ENCODE measurements around the gene MPPE1. TPM values are rescaled to one million over a fixed set of nuclear protein-coding genes. Genes with fewer than 3 reads are reported as not detected.

Gene MPPE1
- polyA plus RNA-seq, 3 donors: 53.4 to 96.8 (median 92.3) TPM

- Histone ChIP-seq H3K27ac (ENCODE audit: low read depth in 1 of 2, low read length in 2 of 2) (no peak overlapping the region), H3K9ac (ENCODE audit: insufficient read depth, low read length, poor library complexity, severe bottlenecking) (no peak overlapping the region), H3K4me1 (ENCODE audit: control insufficient read depth in 1 of 2, insufficient read depth in 2 of 2, low read length in 2 of 2) (peaks cover 11 to 14% of the 10 kb centered on the region in 2 donors), H3K9me3 (replicated peaks in 1 of 2; ENCODE audit: control insufficient read depth in 1 of 2, insufficient read depth in 1 of 2, low read length in 2 of 2) (no peaks in the 10 kb centered on the region), H3K27me3 (ENCODE audit: control insufficient read depth in 2 of 2, insufficient read depth in 2 of 2, low read length in 2 of 2) (no peaks in the 10 kb centered on the region), H3K79me2 (ENCODE audit: insufficient read depth, low read length) (no peaks in the 10 kb centered on the region), H2AFZ (ENCODE audit: insufficient read depth, low read depth, low read length, poor library complexity, severe bottlenecking) (no peak overlapping the region), H3K4me2 (replicated peaks; ENCODE audit: extremely low read depth, low read length, poor library complexity, severe bottlenecking) (no peak overlapping the region), H4K20me1 (ENCODE audit: insufficient read depth, low read length) (no peaks in the 10 kb centered on the region), H3K36me3 (replicated peaks in 1 of 2; ENCODE audit: control insufficient read depth in 1 of 2, insufficient read depth in 2 of 2, low read length in 2 of 2) (no peaks in the 10 kb centered on the region), H3K4me3 (replicated peaks in 1 of 3; ENCODE audit: low read depth in 2 of 3, low read length in 3 of 3) (no peak overlapping the region)
- peaks cover 14% of the 10 kb centered on the region for H3K4me1 Mint-ChIP-seq
- no peak overlapping the region for H3K4me3 Mint-ChIP-seq
- peaks cover 3 to 15% (median 6%) of the 10 kb centered on the region in 3 donors for H3K27me3 Mint-ChIP-seq (ENCODE audit: low read depth in 3 of 3)
- WGBS (ENCODE audit: insufficient coverage): no CpG with 5 or more reads among the region's 4 CpGs
- no peak for TF ChIP-seq CTCF (IDR thresholded peaks at IDR 0.05)
- H3K36me3 Mint-ChIP-seq: no peaks in the 10 kb centered on the region
- intact Hi-C loops (cut with micrococcal nuclease): no loop called here
- DNase-seq: no peak
- peaks cover 0 to 2% (median 0%) of the 10 kb centered on the region in 7 donors for H3K9me3 Mint-ChIP-seq
- no peak overlapping the region for H3K27ac Mint-ChIP-seq
Observed at GRCh38 chr18:11845654-11846053, 62.5 kb downstream of the MPPE1 start.

GRCh38 chr18:11844436-11844835, 63.7 kb downstream of the MPPE1 start:
- H3K27ac ChIP-seq (ENCODE audit: low read depth in 1 of 2, low read length in 2 of 2): no peak overlapping the region
- H3K9me3 Mint-ChIP-seq: peaks cover 0 to 2% (median 0%) of the 10 kb centered on the region in 7 donors
- no peaks in the 10 kb centered on the region for H3K36me3 ChIP-seq (replicated peaks in 1 of 2; ENCODE audit: control insufficient read depth in 1 of 2, insufficient read depth in 2 of 2, low read length in 2 of 2)
- H3K4me2 ChIP-seq (replicated peaks; ENCODE audit: extremely low read depth, low read length, poor library complexity, severe bottlenecking): no peak overlapping the region
- H3K36me3 Mint-ChIP-seq: no peaks in the 10 kb centered on the region
- H2AFZ ChIP-seq (ENCODE audit: insufficient read depth, low read depth, low read length, poor library complexity, severe bottlenecking): no peak overlapping the region
- no peak overlapping the region for H3K4me3 ChIP-seq (replicated peaks in 1 of 3; ENCODE audit: low read depth in 2 of 3, low read length in 3 of 3)
- intact Hi-C loops (cut with micrococcal nuclease): no loop called here
- H3K9me3 ChIP-seq (replicated peaks in 1 of 2; ENCODE audit: control insufficient read depth in 1 of 2, insufficient read depth in 1 of 2, low read length in 2 of 2): no peaks in the 10 kb centered on the region
- 93% methylated on average over 3 of the region's 6 CpGs for WGBS (ENCODE audit: insufficient coverage)
- H4K20me1 ChIP-seq (ENCODE audit: insufficient read depth, low read length): no peaks in the 10 kb centered on the region
- no peaks in the 10 kb centered on the region for H3K79me2 ChIP-seq (ENCODE audit: insufficient read depth, low read length)
- no peak for TF ChIP-seq CTCF (IDR thresholded peaks at IDR 0.05)
- H3K27me3 ChIP-seq (ENCODE audit: control insufficient read depth in 2 of 2, insufficient read depth in 2 of 2, low read length in 2 of 2): no peaks in the 10 kb centered on the region
- H3K9ac ChIP-seq (ENCODE audit: insufficient read depth, low read length, poor library complexity, severe bottlenecking): no peak overlapping the region
- peak overlapping the region in 1 of 2 donors; percentile 31 for H3K4me3 Mint-ChIP-seq
- peaks cover under 1 to 2% of the 10 kb centered on the region in 2 donors for H3K4me1 ChIP-seq (ENCODE audit: control insufficient read depth in 1 of 2, insufficient read depth in 2 of 2, low read length in 2 of 2)
- peaks cover 4% of the 10 kb centered on the region for H3K4me1 Mint-ChIP-seq
- DNase-seq: no peak
- H3K27me3 Mint-ChIP-seq (ENCODE audit: low read depth in 3 of 3): peaks cover 3 to 15% (median 9%) of the 10 kb centered on the region in 3 donors
- H3K27ac Mint-ChIP-seq: no peak overlapping the region

All from CD14-positive monocyte (primary cell).